ENCODE measurements around the gene KCTD16.

KCTD16 gene

GRCh38 chr5:144504929-144505577 is 334.4 kb downstream of the KCTD16 start:
- in situ Hi-C loops (cut with HindIII; ENCODE audit: low sequenced_read_pairs): no loop called here

- in situ Hi-C loops (cut with HindIII; ENCODE audit: low sequenced_read_pairs): no loop called here
These were observed 340.3 kb downstream of the KCTD16 start for GRCh38 chr5:144510845-144511579.

GRCh38 chr5:144511580-144512072 is 341.0 kb downstream of the KCTD16 start:
- in situ Hi-C loops (cut with HindIII; ENCODE audit: low sequenced_read_pairs): no loop called here

GRCh38 chr5:144522698-144523097 is 352.0 kb downstream of the KCTD16 start:
- in situ Hi-C loops (cut with HindIII; ENCODE audit: low sequenced_read_pairs): no loop called here

GRCh38 chr5:144525000-144525399 is 354.3 kb downstream of the KCTD16 start:
- in situ Hi-C loops (cut with HindIII; ENCODE audit: low sequenced_read_pairs): no loop called here

GRCh38 chr5:144531188-144531587 is 360.5 kb downstream of the KCTD16 start:
- in situ Hi-C loops (cut with HindIII; ENCODE audit: low sequenced_read_pairs): no loop called here

Measured in endothelial cell of hepatic sinusoid (primary cell).